ENCODE measurements around the gene DAGLA. TPM values are rescaled to one million over a fixed set of nuclear protein-coding genes. Genes with fewer than 3 reads are reported as not detected.
A peak's percentile ranks its signal among the peaks of the same experiment; 100 is the strongest.

DAGLA gene
- total and polyA plus RNA-seq, 7 donors: 0.57 to 5.1 (median 2.1) TPM

- Histone ChIP-seq H3K4me3 (peak overlapping the region; percentile 50), H3K27ac (no peak overlapping the region), H3K27me3 (ENCODE audit: insufficient read depth in 3 of 3, low read length in 2 of 3) (no peaks in the 10 kb centered on the region), H3K9me3 (no peaks in the 10 kb centered on the region), H3K4me1 (no peaks in the 10 kb centered on the region), H3K36me3 (ENCODE audit: insufficient read depth in 1 of 2, low read depth in 1 of 2) (no peaks in the 10 kb centered on the region)
- peak in 2 of 4 donors; percentile 26 to 37 for ATAC-seq
- TF ChIP-seq, protein P1, sequence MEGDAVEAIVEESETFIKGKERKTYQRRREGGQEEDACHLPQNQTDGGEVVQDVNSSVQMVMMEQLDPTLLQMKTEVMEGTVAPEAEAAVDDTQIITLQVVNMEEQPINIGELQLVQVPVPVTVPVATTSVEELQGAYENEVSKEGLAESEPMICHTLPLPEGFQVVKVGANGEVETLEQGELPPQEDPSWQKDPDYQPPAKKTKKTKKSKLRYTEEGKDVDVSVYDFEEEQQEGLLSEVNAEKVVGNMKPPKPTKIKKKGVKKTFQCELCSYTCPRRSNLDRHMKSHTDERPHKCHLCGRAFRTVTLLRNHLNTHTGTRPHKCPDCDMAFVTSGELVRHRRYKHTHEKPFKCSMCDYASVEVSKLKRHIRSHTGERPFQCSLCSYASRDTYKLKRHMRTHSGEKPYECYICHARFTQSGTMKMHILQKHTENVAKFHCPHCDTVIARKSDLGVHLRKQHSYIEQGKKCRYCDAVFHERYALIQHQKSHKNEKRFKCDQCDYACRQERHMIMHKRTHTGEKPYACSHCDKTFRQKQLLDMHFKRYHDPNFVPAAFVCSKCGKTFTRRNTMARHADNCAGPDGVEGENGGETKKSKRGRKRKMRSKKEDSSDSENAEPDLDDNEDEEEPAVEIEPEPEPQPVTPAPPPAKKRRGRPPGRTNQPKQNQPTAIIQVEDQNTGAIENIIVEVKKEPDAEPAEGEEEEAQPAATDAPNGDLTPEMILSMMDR (IDR thresholded peaks at IDR 0.05): no peak
- intact Hi-C loops (cut with DNase I): no loop called here
- WGBS, 3 donors: 29 to 46% (median 33%) methylated on average over 6 to 9 of the region's 9 CpGs
- DNase-seq: no peak
These were observed 37.9 kb downstream of the DAGLA start for GRCh38 chr11:61718046-61718531.

DNA sequence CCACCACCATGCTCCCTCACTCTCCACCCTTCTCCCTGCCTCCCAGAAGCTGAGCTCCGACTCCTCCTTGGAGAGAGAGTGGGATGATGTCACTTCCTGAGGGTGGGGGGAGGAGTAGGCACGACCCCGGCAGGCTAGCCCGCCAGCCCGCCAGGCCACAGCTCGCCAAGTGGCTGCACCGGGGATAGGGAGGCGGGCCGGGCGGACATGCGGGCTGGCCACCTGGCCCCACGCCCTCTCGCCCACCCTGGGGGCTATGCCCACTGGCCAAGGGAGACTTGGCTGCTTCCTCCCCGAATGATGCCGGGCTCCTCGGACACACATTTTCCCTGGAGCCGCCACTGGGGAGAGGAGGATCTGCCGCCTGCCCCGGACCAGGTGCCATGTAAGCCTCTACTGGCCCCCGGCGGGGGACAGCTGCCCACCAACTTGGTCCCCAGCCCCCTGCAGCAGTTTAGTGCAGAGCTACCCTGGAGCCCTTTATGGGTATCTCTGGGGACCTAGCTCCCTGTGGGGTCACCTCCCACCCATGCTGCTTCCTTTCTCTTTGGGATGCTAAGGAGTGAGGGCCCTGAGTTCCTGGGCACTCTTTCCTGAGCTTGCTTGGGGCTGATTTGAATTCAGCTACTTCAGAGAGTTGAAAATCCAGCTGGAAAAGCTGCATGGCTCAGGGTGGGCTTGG is 38.6 kb downstream of the DAGLA start:
- DNase-seq (no peak), ATAC-seq (peak; percentile 35 to 64 (median 51))
- H3K4me3 ChIP-seq: peak overlapping the region; percentile 50
- TF ChIP-seq, protein P1 (IDR thresholded peaks at IDR 0.05): no peak
- intact Hi-C loops (cut with DNase I): no loop called here
- no peaks in the 10 kb centered on the region for H3K4me1 ChIP-seq
- H3K36me3 ChIP-seq (ENCODE audit: insufficient read depth in 1 of 2, low read depth in 1 of 2): peaks cover 0 to 6% of the 10 kb centered on the region in 2 donors
- WGBS, 3 donors: 35 to 46% (median 36%) methylated on average over 18 to 21 of the region's 21 CpGs
- peak overlapping the region; percentile 23 for H3K27ac ChIP-seq
- no peaks in the 10 kb centered on the region for H3K9me3 ChIP-seq
- no peaks in the 10 kb centered on the region for H3K27me3 ChIP-seq (ENCODE audit: insufficient read depth in 3 of 3, low read length in 2 of 3)

- 88 to 93% (median 90%) methylated on average over 12 of the region's 12 CpGs for WGBS, 3 donors
- no peaks in the 10 kb centered on the region for H3K4me1 ChIP-seq
- H3K9me3 ChIP-seq: no peaks in the 10 kb centered on the region
- peaks cover 0 to 12% of the 10 kb centered on the region in 2 donors for H3K36me3 ChIP-seq (ENCODE audit: insufficient read depth in 1 of 2, low read depth in 1 of 2)
- DNase-seq (no peak), ATAC-seq (no peak)
- no peak overlapping the region for H3K27ac ChIP-seq
- no peaks in the 10 kb centered on the region for H3K27me3 ChIP-seq (ENCODE audit: insufficient read depth in 3 of 3, low read length in 2 of 3)
- no peak overlapping the region for H3K4me3 ChIP-seq
- TF ChIP-seq, protein P1 (IDR thresholded peaks at IDR 0.05): no peak
- intact Hi-C loops (cut with DNase I): no loop called here
These were observed 39.8 kb downstream of the DAGLA start for GRCh38 chr11:61719978-61720377.

GRCh38 chr11:61720597-61720996 is 40.4 kb downstream of the DAGLA start:
- Histone ChIP-seq H3K4me1 (no peaks in the 10 kb centered on the region), H3K9me3 (no peaks in the 10 kb centered on the region), H3K27ac (no peak overlapping the region), H3K4me3 (no peak overlapping the region), H3K27me3 (ENCODE audit: insufficient read depth in 3 of 3, low read length in 2 of 3) (no peaks in the 10 kb centered on the region), H3K36me3 (ENCODE audit: insufficient read depth in 1 of 2, low read depth in 1 of 2) (peaks cover 0 to 12% of the 10 kb centered on the region in 2 donors)
- DNase-seq (no peak), ATAC-seq (no peak)
- intact Hi-C loops (cut with DNase I): no loop called here
- WGBS, 3 donors: 94 to 99% (median 95%) methylated on average over 20 of the region's 20 CpGs
- TF ChIP-seq, protein P1 (IDR thresholded peaks at IDR 0.05): no peak
